GM20000 (cell line): ENCODE results near the gene CAT.
A peak's percentile ranks its signal among the peaks of the same experiment; 100 is the strongest.

Experiments used
- DNase-seq: peaks from one replicate; pipeline ENCODE4 v3.0.0; 2012; ENCODE audit warnings: low spot score
- TF ChIP-seq, protein P1 (sequence below): IDR thresholded peaks from 2 replicates; pipeline ENCODE4 v1.5.1; 2012; ENCODE audit warnings: mild to moderate bottlenecking, control low read depth; ENCODE audit errors: extremely low read depth, missing control alignments

The CAT gene

DNA sequence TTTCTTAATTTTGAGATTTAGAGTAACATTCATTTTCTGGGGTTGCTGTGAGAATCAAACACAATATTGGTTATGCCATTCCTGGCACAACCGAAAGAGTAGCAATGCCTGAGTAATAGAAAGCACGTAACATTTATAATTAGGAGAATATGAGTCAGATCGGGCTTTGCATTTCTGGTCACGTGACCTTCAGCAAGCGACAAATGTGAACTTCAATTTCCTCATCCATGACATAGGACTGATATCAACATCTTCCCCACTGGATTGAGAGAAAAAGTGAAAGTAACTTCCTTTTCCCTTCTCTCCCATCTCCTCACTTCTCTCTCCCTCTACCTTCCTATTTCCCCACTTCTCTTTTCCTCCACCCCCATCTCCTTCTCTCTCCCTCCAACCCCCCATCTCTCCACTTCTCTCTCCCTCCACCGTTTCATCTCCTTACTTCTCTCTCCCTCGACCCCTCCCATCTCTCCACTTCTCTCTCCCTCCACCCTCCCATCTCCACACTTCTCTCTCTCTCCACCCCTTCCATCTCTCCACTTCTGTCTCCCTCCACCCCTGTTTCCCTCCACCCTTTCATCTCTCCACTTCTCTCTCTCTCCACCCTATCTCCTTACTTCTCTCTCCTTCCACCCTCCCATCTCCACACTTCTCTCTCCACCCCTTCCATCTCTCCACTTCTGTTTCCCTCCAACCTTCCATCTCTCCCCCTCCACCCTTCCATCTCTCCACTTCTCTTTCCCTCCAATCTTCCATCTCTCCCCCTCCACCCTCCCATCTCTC lies 33.5 kb upstream of the CAT start:
- DNase-seq = peak; percentile 11
- TF ChIP-seq, protein P1, sequence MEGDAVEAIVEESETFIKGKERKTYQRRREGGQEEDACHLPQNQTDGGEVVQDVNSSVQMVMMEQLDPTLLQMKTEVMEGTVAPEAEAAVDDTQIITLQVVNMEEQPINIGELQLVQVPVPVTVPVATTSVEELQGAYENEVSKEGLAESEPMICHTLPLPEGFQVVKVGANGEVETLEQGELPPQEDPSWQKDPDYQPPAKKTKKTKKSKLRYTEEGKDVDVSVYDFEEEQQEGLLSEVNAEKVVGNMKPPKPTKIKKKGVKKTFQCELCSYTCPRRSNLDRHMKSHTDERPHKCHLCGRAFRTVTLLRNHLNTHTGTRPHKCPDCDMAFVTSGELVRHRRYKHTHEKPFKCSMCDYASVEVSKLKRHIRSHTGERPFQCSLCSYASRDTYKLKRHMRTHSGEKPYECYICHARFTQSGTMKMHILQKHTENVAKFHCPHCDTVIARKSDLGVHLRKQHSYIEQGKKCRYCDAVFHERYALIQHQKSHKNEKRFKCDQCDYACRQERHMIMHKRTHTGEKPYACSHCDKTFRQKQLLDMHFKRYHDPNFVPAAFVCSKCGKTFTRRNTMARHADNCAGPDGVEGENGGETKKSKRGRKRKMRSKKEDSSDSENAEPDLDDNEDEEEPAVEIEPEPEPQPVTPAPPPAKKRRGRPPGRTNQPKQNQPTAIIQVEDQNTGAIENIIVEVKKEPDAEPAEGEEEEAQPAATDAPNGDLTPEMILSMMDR = no peak

DNA sequence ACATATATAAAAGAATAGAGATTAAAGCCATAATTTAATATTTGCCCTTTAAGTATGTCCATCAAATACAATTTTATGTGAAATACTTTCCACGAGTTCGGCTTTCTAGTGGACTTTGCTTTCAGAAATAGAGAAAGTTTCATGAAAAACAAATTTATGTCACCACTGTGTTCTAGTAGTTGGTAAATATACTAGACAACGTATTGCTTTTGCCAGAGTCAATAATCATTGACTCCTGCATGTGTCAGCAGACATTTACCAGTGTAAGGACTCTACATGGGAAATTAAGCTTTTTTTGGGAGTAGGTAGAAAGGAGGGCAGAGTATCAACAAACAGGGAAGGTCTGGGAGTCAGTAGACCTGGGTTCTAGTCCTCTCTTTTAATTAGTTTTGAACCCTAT lies 32.3 kb upstream of the CAT start:
- TF ChIP-seq, protein P1 = no peak
- no peak for DNase-seq

DNA sequence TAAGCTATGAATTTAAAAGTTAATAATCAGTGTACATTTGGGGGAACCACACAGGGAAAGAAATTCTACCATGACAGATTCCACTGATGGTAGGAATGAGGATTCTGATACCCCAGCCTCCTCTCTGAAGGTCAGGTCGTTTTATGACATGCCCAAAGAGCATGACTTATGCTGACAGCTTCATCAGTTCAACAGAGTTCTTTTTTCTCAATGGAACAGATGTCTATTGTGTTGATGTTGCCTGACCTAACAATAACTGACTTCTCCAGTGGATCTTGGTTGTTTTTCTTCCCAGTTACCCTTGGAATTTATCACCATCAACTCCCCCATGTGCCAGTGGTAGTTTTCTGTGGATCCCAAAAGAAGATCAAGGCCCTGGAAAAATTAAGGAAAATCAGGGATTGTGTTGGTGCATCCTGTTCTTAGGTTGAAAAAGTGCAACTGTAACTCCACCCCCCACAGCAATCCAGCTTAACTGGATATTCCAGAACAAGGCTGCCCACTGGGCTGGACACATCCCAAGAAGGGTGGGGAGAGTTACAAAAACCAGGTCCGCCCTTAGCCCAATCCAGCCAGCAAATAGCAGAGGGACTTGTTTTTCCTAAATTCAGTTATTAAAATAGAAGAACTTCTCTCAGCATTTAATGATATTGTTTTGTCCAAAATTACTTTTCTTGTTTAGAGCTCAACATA lies 31.5 kb upstream of the CAT start:
- TF ChIP-seq, protein P1 = no peak
- no peak for DNase-seq

DNA sequence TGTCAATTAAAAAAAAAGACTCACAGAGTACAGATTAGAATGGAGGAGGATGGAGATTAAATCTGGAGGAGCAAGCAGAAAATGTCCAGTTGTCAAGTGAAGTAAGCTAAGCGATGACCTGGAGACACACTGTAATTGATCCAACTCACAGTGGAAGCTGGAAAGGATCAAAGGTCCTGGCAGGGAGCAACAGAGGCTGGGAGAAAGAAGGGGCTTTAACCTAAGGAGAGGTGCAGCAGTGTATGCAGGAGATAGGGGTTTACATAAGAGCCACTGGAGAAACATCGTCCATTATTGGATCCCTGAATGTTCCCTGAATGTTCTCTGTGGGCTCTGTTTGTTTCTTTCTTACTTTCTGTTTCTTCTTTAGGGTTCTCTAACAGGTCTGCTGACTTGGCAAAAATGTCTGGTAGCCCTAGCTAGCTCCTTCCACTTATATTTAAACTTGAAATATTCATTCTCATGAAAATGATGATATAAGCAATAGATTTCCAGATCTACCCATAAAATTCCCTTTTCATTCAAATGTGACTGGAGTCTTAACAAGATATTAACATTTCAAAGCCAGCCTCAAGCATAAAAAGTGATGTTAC lies 30.1 kb upstream of the CAT start:
- TF ChIP-seq, protein P1 = no peak
- DNase-seq = no peak

DNA sequence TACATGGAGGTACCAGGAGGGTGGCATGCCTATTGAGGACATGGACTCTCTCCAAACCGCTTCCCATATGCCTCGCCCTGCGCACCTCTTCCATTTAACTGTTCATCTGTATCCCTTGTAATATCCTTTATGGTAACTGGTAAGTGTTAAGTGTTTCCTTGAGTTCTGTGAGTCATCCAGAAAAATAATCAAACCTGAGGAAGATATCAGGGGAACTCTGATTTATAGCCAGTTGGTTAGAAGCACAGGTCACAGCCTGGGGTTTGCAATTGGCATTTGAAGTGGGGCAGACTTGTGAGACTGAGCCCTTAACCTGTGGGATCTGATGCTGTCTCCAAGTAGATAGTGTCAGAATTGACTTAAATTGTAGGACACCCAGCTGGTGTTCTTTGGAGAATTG lies 27.6 kb upstream of the CAT start:
- TF ChIP-seq, protein P1 = no peak
- DNase-seq = no peak

DNA sequence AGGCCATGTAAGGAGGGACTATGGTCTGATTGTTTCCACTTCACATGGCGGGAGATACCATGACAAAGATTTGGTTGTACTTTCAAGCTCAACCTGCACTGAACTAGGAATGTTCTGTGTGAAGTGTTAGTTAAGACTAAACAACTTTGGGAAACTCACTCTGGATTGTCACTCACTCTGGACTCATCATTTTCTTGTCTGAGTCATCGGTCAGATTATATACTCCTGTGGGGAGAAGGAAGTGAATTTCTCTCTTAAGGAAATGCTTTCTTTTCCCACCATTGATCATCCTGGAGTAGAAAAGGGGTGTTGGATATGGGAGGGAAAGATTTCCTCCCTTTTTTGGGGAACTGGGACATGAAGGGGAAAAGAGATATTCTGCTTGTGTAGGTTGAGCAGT lies 26.9 kb upstream of the CAT start:
- no peak for DNase-seq
- TF ChIP-seq, protein P1 = no peak

DNA sequence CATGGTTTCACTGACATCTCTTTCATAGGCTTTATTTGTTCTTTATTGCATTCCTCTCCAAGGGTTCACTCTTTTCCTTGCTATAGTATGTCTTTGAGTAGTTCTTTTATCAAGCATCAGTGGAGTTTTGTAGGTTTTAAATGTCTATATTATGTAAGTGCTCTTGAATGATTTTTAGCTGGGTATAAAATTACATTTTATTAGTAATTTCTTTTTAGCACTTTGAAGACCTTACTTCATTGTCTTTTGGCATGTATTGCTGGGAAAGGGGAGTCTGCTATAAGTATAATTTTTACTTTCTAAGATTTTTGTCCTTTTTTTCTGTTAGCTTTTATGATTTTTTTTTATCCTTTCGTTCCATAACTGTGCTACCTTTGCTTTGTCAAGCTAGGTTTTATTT lies 25.5 kb upstream of the CAT start:
- no peak for DNase-seq
- TF ChIP-seq, protein P1 = no peak
